ENCODE results near the gene TREX2. TPM values are rescaled to one million over a fixed set of nuclear protein-coding genes. Genes with fewer than 3 reads are reported as not detected.

The TREX2 gene
- total RNA-seq, 4 donors from 2014 or later, result 0.78 to 2.3 (median 1.2) TPM; not detected in 1

DNA sequence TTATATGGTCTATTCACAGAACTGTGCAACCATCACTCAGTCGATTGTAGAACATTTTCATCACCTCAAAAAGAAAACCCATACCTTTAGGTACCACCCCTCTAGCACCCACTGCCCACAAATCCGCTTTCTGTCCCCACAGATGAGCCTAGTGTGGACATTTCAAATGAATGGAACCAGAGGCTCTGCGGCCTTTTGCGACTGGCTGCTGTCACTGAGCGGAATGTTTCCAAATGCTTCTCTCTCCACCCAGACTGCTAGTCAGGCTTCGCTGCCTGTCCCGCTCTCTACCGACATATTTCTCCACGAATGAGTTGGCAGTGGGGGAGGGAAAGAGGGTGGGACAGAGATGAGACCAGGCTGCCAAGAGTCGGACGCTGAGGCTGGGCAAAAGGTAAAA is 47.2 kb upstream of the TREX2 start:
- Histone ChIP-seq H3K27me3 (peaks cover 0 to 6% (median 1%) of the 10 kb centered on the region in 4 donors), H3K9me3 (no peaks in the 10 kb centered on the region), H3K27ac (replicated peaks in 1 of 4) (no peak overlapping the region), H3K4me1 (peaks cover 0 to 32% (median 25%) of the 10 kb centered on the region in 4 donors), H3K36me3 (no peaks in the 10 kb centered on the region), H3K4me3 (no peak overlapping the region)
- intact Hi-C loops (cut with DNase I), result no loop called here
- TF ChIP-seq CTCF (IDR thresholded peaks at IDR 0.05) (no peak), POLR2A (IDR thresholded peaks at IDR 0.05; ENCODE audit: low read depth) (no peak), POLR2AphosphoS5 (IDR thresholded peaks at IDR 0.05) (no peak), EP300 (IDR thresholded peaks at IDR 0.05) (no peak)
- 81% methylated on average over 11 of the region's 11 CpGs for WGBS
- DNase-seq (ENCODE audit: extremely low spot score), result no peak

- Histone ChIP-seq H3K9me3 (no peaks in the 10 kb centered on the region), H3K4me3 (no peak overlapping the region), H3K27me3 (peaks cover 0 to 6% (median 1%) of the 10 kb centered on the region in 4 donors), H3K27ac (replicated peaks in 1 of 4) (no peak overlapping the region), H3K4me1 (peaks cover 2 to 38% (median 31%) of the 10 kb centered on the region in 4 donors), H3K36me3 (no peaks in the 10 kb centered on the region)
- intact Hi-C loops (cut with DNase I), result no loop called here
- whole genome bisulfite sequencing, result 89% methylated on average over 4 of the region's 12 CpGs
- no peak for DNase-seq (ENCODE audit: extremely low spot score)
- no peak for TF ChIP-seq CTCF (IDR thresholded peaks at IDR 0.05)
- TF ChIP-seq POLR2A (IDR thresholded peaks at IDR 0.05; ENCODE audit: low read depth), result no peak
- TF ChIP-seq POLR2AphosphoS5 (IDR thresholded peaks at IDR 0.05), result no peak
- TF ChIP-seq EP300 (IDR thresholded peaks at IDR 0.05), result no peak
Observed at GRCh38 chrX:153492543-153492942, 46.7 kb upstream of the TREX2 start.

DNA sequence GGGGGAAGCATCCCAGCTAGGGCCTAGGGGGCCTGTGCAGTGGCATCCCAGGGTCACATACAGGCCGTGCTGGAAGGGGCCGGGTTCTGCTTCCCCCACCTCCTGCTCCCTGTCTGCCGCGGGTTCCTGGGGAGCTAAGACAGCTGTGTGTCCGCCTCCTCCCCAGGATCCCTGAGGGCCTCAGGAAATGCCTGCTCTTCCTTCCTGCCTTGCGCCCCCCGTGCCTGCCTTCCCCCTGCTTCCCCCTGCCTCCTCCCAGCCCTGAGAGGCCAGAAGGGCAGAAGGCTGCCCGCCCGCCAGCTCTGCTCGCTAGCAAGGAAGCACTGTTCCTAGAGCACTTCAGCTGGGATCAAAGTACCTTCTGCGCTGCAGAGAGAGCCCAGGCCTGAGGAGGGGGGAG is 46.1 kb upstream of the TREX2 start:
- no peak for TF ChIP-seq CTCF (IDR thresholded peaks at IDR 0.05)
- no peak for TF ChIP-seq EP300 (IDR thresholded peaks at IDR 0.05)
- TF ChIP-seq POLR2A (IDR thresholded peaks at IDR 0.05; ENCODE audit: low read depth), result no peak
- no peak for TF ChIP-seq POLR2AphosphoS5 (IDR thresholded peaks at IDR 0.05)
- intact Hi-C loops (cut with DNase I), result no loop called here
- Histone ChIP-seq H3K9me3 (no peaks in the 10 kb centered on the region), H3K27ac (replicated peaks in 1 of 4) (no peak overlapping the region), H3K27me3 (peaks cover 0 to 6% (median 1%) of the 10 kb centered on the region in 4 donors), H3K4me3 (no peak overlapping the region), H3K4me1 (peaks cover 2 to 40% (median 32%) of the 10 kb centered on the region in 4 donors), H3K36me3 (no peaks in the 10 kb centered on the region)
- WGBS, result 60% methylated on average over 10 of the region's 11 CpGs
- no peak for DNase-seq (ENCODE audit: extremely low spot score)

DNA sequence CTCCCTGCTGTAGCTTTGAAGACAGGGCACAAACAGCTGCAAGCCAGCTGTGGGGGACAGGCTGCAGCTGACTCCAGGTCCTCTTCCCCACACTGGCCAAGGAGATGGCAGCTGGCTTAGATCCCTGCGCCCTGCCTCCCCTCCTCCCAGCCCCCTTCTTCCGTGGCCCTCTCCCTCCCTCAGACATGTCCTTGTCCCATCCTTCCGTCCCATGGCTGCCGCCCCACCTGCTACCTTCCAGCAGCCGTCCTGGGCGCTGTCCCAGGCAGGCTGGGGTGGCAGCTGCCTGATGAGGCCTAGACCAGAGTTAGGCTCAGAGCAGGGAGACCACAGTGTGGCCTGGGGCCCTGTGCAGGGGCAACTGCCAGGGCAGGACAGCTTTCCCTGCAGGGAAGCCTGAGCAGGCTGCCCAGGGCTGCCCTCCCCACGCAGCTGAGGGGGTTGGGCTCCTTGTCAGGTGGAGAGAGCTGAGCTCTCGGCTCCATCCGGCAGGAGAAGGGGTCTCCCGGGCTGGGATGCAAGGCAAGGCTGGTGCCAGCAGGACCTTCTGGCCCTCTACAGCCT is 45.6 kb upstream of the TREX2 start:
- Histone ChIP-seq H3K27ac (replicated peaks in 1 of 4) (no peak overlapping the region), H3K4me3 (no peak overlapping the region), H3K27me3 (peaks cover 0 to 6% (median 1%) of the 10 kb centered on the region in 4 donors), H3K4me1 (peaks cover 2 to 40% (median 32%) of the 10 kb centered on the region in 4 donors), H3K36me3 (no peaks in the 10 kb centered on the region), H3K9me3 (no peaks in the 10 kb centered on the region)
- WGBS, result 78% methylated on average over 9 of the region's 10 CpGs
- intact Hi-C loops (cut with DNase I), result no loop called here
- TF ChIP-seq EP300 (IDR thresholded peaks at IDR 0.05), result no peak
- no peak for TF ChIP-seq CTCF (IDR thresholded peaks at IDR 0.05)
- no peak for TF ChIP-seq POLR2AphosphoS5 (IDR thresholded peaks at IDR 0.05)
- no peak for TF ChIP-seq POLR2A (IDR thresholded peaks at IDR 0.05; ENCODE audit: low read depth)
- no peak for DNase-seq (ENCODE audit: extremely low spot score)

Data from esophagus muscularis mucosa (tissue), 4 donors.